GM10248 (cell line): ENCODE results near the gene COX14.
"Not testable (repeated sequence)": the region's sequence is repeated elsewhere in the genome, so short reads cannot be mapped to it uniquely, and the experiment has no call there.

Source experiments
- CTCF ChIA-PET: fragments of 300-600 bp; sonication (Branson Sonifier 250); formaldehyde crosslinking; extraction: SDS; loops from one replicate; lab custom pipeline; 2021; ENCODE audit warnings: antibody characterized with exemption; lab: Yijun Ruan, JAX
- POLR2A ChIA-PET: fragments of 350-650 bp; sonication (Branson Sonifier 250); formaldehyde crosslinking; extraction: SDS; loops from one replicate; lab custom pipeline; 2020; ENCODE audit warnings: antibody characterized with exemption; lab: Yijun Ruan, JAX
- DNase-seq: peaks from one replicate; pipeline ENCODE4 v3.0.0; 2012; ENCODE audit errors: extremely low spot score
- TF ChIP-seq, protein P1 (sequence below): IDR thresholded peaks from 2 replicates; pipeline ENCODE4 v1.5.1; 2012; ENCODE audit warnings: mild to moderate bottlenecking, low read depth; ENCODE audit errors: extremely low read depth, missing control alignments, control extremely low read depth

The COX14 gene

DNA sequence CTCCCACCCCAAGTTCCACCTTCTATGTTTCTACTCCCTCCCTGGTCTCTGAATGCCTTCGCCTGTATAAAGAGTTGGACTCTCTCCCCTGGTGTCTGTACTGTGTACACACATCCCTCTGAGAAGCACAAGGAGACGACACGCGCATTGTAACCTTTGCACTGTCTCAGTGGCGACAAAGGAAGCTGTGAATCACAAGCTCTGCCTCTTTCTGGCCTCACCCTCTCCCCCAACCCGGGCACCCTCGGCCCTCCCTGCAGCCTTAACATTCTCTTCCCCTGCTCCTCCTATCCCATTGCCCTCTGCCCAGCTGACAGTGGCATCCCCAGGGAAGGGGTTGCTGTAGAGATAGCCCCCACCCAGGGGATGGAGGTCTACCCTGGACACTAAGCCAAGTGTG, 29.4 kb upstream of the COX14 start:
- POLR2A ChIA-PET = no interaction called here

DNA sequence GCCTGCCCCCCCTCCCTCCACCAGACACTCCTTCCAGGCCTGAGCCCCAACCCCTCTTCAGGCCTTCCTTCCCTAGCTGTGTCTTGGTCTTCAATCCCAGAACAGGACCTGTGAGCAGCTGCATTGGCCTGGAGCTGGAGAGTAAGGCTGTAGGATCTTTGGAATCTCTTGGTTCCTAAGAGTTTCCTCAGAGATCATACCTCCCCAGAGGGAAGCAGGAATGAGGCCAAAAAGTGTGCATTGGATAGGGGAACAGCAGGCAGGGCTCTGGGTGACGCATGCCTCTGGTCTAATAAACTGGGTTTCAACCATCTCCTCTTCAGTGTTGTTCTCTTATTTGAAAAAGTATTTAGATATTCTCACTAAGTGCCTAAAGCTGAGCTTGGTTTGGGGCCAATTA, 28.7 kb upstream of the COX14 start:
- POLR2A ChIA-PET = no interaction called here
- TF ChIP-seq, protein P1, sequence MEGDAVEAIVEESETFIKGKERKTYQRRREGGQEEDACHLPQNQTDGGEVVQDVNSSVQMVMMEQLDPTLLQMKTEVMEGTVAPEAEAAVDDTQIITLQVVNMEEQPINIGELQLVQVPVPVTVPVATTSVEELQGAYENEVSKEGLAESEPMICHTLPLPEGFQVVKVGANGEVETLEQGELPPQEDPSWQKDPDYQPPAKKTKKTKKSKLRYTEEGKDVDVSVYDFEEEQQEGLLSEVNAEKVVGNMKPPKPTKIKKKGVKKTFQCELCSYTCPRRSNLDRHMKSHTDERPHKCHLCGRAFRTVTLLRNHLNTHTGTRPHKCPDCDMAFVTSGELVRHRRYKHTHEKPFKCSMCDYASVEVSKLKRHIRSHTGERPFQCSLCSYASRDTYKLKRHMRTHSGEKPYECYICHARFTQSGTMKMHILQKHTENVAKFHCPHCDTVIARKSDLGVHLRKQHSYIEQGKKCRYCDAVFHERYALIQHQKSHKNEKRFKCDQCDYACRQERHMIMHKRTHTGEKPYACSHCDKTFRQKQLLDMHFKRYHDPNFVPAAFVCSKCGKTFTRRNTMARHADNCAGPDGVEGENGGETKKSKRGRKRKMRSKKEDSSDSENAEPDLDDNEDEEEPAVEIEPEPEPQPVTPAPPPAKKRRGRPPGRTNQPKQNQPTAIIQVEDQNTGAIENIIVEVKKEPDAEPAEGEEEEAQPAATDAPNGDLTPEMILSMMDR = no peak
- no peak for DNase-seq
- CTCF ChIA-PET = interaction anchor here (0.9 to 5.2 kb wide), 12 partner anchors 9 to 231 kb away, joined by 3 to 66 read pairs (median 5); partner anchors contain the start of gene COX14

More for the DNA sequence above, 29.4 kb upstream of the COX14 start:
- DNase-seq = no peak
- TF ChIP-seq, protein P1 = no peak
- CTCF ChIA-PET = interaction anchor here (0.9 to 5.2 kb wide), 10 partner anchors 8 to 232 kb away, joined by 3 to 66 read pairs (median 5); partner anchors contain the start of gene COX14

DNA sequence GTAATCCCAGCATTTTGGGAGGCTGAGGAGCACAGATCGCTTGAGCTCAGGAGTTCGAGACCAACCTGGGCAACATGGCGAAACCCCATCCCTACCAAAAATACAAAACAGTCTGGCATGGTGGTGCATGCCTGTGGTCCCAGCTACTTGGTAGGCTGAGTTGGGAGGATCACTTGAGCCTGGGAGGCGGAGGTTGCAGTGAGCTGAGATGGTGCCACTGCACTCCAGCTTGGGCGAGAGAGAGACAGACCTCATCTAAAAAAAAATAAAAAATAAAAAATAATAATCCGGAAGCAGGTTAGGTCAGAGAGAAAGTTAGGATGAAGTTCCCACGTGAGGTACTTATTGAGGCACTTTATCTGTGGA, 27.6 kb upstream of the COX14 start:
- CTCF ChIA-PET = interaction anchor here (0.6 to 5.2 kb wide), 21 partner anchors 10 to 205 kb away, joined by 3 to 66 read pairs (median 7); partner anchors contain the start of genes CERS5 and COX14
- POLR2A ChIA-PET = interaction anchor here (0.6 to 1.0 kb wide), 5 partner anchors 27 to 332 kb away, joined by 3 to 12 read pairs (median 5); partner anchors contain the start of genes CERS5 and COX14
- not testable (repeated sequence) for DNase-seq

DNA sequence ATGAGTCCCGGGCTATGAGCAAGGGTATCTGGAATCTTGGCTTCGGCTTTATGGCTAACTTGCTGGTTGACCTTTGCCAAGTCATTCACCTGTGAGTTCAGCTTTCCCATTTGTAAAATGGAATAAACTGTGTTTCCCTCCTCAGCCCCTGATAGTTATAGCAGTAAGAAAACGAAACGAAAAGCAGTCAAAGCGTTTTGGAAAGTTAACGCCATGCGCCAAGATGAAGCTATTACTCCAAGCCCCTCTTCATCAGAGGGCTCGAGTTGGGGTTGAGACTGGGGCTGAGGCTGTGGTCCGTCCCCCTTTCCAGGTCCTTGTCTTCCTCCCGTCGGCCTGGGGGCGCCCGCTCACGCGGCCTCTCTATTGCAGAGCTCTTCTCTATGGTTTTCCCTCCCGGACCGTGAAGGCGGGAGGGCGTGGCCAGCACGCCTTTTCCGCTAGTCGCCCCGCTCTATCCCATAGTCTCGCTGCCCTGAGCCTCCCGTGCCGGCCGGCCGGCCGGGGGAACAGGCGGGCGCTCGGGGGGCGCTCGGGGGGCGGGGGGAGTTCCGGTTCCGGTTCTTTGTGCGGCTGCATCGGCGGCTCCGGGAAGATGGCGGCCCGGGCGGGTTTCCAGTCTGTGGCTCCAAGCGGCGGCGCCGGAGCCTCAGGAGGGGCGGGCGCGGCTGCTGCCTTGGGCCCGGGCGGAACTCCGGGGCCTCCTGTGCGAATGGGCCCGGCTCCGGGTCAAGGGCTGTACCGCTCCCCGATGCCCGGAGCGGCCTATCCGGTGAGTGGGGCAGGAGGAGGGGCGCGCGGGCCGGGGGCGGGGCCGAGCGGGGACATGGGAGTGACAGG, 27.0 kb upstream of the COX14 start, which contains the start of gene SMARCD1:
TSS of gene SMARCD1 (plus strand) at position 568 of the 840 bp plus-strand sequence. CDS start at position 596, 28 bp downstream.
- POLR2A ChIA-PET = interaction anchor here (0.6 to 1.0 kb wide), 4 partner anchors 27 to 333 kb away, joined by 3 to 12 read pairs (median 4); partner anchors contain the start of genes CERS5 and COX14
- DNase-seq = peak; percentile 94
- CTCF ChIA-PET = interaction anchor here (0.6 to 5.2 kb wide), 23 partner anchors 10 to 204 kb away, joined by 3 to 66 read pairs (median 7); partner anchors contain the start of genes CERS5, COX14 and GPD1
- TF ChIP-seq, protein P1 = peak; percentile 78

DNA sequence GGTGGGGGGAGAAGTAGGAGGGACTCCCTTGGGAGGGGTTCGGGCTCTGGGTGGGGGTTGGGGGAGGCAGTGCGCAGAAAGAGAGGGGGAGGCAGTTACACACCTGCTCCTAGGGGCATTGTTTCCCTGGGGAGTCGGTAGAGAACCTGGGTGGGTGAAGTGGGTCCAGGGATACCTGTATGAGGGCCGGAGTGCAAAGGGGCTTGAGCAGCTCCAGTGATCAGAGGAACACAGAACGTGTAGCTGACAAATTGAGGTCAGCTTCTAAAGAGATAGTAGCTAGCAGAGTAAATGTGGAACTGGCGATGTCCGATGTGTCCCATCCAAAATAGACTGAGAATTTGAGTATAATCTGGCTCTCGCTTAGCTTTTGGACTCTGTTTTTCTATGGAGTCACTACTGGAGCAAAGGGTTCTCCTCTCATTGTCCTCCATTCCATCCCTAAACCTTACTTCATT, 26.4 kb upstream of the COX14 start:
- DNase-seq = no peak
- TF ChIP-seq, protein P1 = no peak
- CTCF ChIA-PET = interaction anchor here (1.0 to 5.2 kb wide), 17 partner anchors 11 to 119 kb away, joined by 3 to 66 read pairs (median 7); partner anchors contain the start of genes CERS5, COX14 and GPD1
- POLR2A ChIA-PET = interaction anchor here (1.0 kb wide), 2 partner anchors 26 to 82 kb away, joined by 3 to 12 read pairs; partner anchors contain the start of genes CERS5 and COX14

DNA sequence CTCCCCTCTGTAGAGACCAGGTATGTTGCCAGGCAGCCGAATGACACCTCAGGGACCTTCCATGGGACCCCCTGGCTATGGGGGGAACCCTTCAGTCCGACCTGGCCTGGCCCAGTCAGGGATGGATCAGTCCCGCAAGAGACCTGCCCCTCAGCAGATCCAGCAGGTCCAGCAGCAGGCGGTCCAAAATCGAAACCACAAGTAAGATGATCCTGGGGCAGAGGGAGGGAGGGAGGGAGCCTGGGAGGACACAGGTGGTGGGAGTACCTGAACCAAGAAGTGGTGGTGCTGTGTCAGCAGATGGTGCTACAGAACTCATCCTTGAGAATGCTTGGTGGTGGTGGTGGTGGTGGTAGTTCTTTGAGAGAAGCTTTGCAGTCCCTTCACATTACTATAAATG, 25.9 kb upstream of the COX14 start:
- TF ChIP-seq, protein P1 = no peak
- ChIA-PET CTCF (interaction anchor here (1.3 to 5.2 kb wide), 10 partner anchors 11 to 119 kb away, joined by 4 to 66 read pairs (median 10); partner anchors contain the start of genes CERS5, COX14 and GPD1), POLR2A (no interaction called here)
- no peak for DNase-seq
